Body of pancreas (tissue), 4 donors: Measurements from ENCODE around the gene CEP112. TPM values are rescaled to one million over a fixed set of nuclear protein-coding genes. Genes with fewer than 3 reads are reported as not detected.

ENCODE experiments used
- ATAC-seq: fragments of 150-250 bp; one replicate; pipeline ENCODE4 v1.9.1; 2016
- DNase-seq, 4 donors: peaks; one replicate each; pipeline ENCODE4 v3.0.0-alpha.2; 2019
- H3K27ac ChIP-seq, 4 donors: fragments of 200-600 bp; sonication (generic); 1 replicate in 3 of 4; 2 replicates in 1 of 4; pipeline versions ENCODE4 v1.5.1 to v1.6.1; 2016 to 2019; ENCODE audit warnings: mild to moderate bottlenecking in 1 of 4, mixed read lengths in 1 of 4, moderate library complexity in 1 of 4
- H3K27me3 ChIP-seq, 2 donors: fragments of 200-600 bp; sonication (generic); one replicate each; pipeline ENCODE4 v1.6.0; 2016; ENCODE audit warnings: mild to moderate bottlenecking in 1 of 2
- H3K36me3 ChIP-seq, 2 donors: fragments of 200-600 bp; sonication (generic); replicated peaks in 1 of 2; 2 replicates each; pipeline ENCODE4 v1.5.1; 2016; ENCODE audit warnings: low read depth in 2 of 2; ENCODE audit not compliant: insufficient read depth in 1 of 2
- H3K4me1 ChIP-seq: fragments of 200-600 bp; sonication (generic); one replicate; pipeline ENCODE4 v1.6.0; 2016
- H3K4me3 ChIP-seq, 2 donors: fragments of 200-600 bp; sonication (generic); 1 replicate in 1 of 2; 2 replicates in 1 of 2; pipeline ENCODE4 v1.5.1; 2016 to 2019
- H3K9me3 ChIP-seq, 3 donors: fragments of 200-600 bp; sonication (generic); 1 replicate in 2 of 3; 2 replicates in 1 of 3; pipeline ENCODE4 v1.5.1; 2016
- CTCF ChIP-seq, 7 experiments: fragments of 450-650 bp in 4 of 7; fragments of 200-600 bp in 3 of 7; sonication (generic) in 3 of 7; IDR thresholded peaks; one replicate each; pipeline ENCODE4 v1.5.1; 2016 to 2019; ENCODE audit warnings: antibody characterized with exemption in 7 of 7
- POLR2A ChIP-seq, 3 donors: fragments of 450-650 bp; IDR thresholded peaks; one replicate each; pipeline ENCODE4 v1.6.1; 2016; ENCODE audit warnings: antibody characterized with exemption in 3 of 3, mild to moderate bottlenecking in 2 of 3
- WGBS, 2 donors: methylation state at CpG; one replicate each; pipeline ENCODE4 v1.1.5; 2017; 5-methylcytosine and 5-hydroxymethylcytosine counted together
- intact Hi-C: fragments of 100-400 bp; cut with DNase I; formaldehyde crosslinking; loops from one replicate; pipeline ENCODE4 v1.15.1; 2023
- total RNA-seq, 2 donors: library from RNA; depleted of rRNA; stranded (reverse); fragments of >200 nt; gene quantifications; one replicate each; pipeline ENCODE4 v1.1.0, GENCODE V29; 2016

CEP112 gene
- total RNA-seq, 2 donors from 2014 or later = 5.2 to 10.2 TPM

- DNase-seq = no peak
- ATAC-seq = no peak
- Histone ChIP-seq H3K27me3 (no peaks in the 10 kb centered on the region), H3K4me3 (no peak overlapping the region), H3K27ac (no peak overlapping the region), H3K36me3 (no peaks in the 10 kb centered on the region), H3K4me1 (no peaks in the 10 kb centered on the region), H3K9me3 (peaks cover 0 to 4% (median 0%) of the 10 kb centered on the region in 3 donors)
- intact Hi-C loops = no loop called here
- TF ChIP-seq POLR2A (IDR thresholded peaks at IDR 0.05) (no peak), CTCF (IDR thresholded peaks at IDR 0.05) (no peak)
Observed at GRCh38 chr17:65823713-65824112, 368.2 kb downstream of the CEP112 start.

GRCh38 chr17:65820811-65821210, 371.1 kb downstream of the CEP112 start:
- Histone ChIP-seq H3K36me3 (no peaks in the 10 kb centered on the region), H3K4me3 (no peak overlapping the region), H3K27ac (no peak overlapping the region), H3K27me3 (no peaks in the 10 kb centered on the region), H3K9me3 (peaks cover 0 to 4% (median 0%) of the 10 kb centered on the region in 3 donors), H3K4me1 (no peaks in the 10 kb centered on the region)
- TF ChIP-seq POLR2A (IDR thresholded peaks at IDR 0.05) = no peak
- no peak for TF ChIP-seq CTCF (IDR thresholded peaks at IDR 0.05)
- intact Hi-C loops = no loop called here
- ATAC-seq (no peak), DNase-seq (no peak)
- WGBS, 2 donors = 84 to 90% methylated on average over 2 of the region's 2 CpGs

- no peak for DNase-seq
- 86 to 97% methylated on average over 1 of the region's 1 CpG for WGBS, 2 donors
- TF ChIP-seq CTCF (IDR thresholded peaks at IDR 0.05) (no peak), POLR2A (IDR thresholded peaks at IDR 0.05) (no peak)
- Histone ChIP-seq H3K27me3 (no peaks in the 10 kb centered on the region), H3K9me3 (peaks cover 0 to 4% (median 0%) of the 10 kb centered on the region in 3 donors), H3K27ac (no peak overlapping the region), H3K36me3 (no peaks in the 10 kb centered on the region), H3K4me3 (no peak overlapping the region), H3K4me1 (no peaks in the 10 kb centered on the region)
- intact Hi-C loops = no loop called here
- ATAC-seq = no peak
Observed at GRCh38 chr17:65820306-65820705, 371.6 kb downstream of the CEP112 start.

- no peaks in the 10 kb centered on the region for H3K4me1 ChIP-seq
- no peaks in the 10 kb centered on the region for H3K27me3 ChIP-seq
- H3K9me3 ChIP-seq = peaks cover 0 to 4% (median 0%) of the 10 kb centered on the region in 3 donors
- no peaks in the 10 kb centered on the region for H3K36me3 ChIP-seq
- DNase-seq (no peak), ATAC-seq (no peak)
- TF ChIP-seq POLR2A (IDR thresholded peaks at IDR 0.05) = no peak
- no peak for TF ChIP-seq CTCF (IDR thresholded peaks at IDR 0.05)
- 37 to 52% methylated on average over 3 of the region's 3 CpGs for WGBS, 2 donors
- intact Hi-C loops = no loop called here
- no peak overlapping the region for H3K4me3 ChIP-seq
- H3K27ac ChIP-seq = no peak overlapping the region
Observed at GRCh38 chr17:65819810-65820209, 372.1 kb downstream of the CEP112 start.

GRCh38 chr17:65817951-65818350, 374.0 kb downstream of the CEP112 start:
- ATAC-seq (no peak), DNase-seq (no peak)
- Histone ChIP-seq H3K36me3 (no peaks in the 10 kb centered on the region), H3K4me1 (no peaks in the 10 kb centered on the region), H3K27me3 (no peaks in the 10 kb centered on the region), H3K4me3 (no peak overlapping the region), H3K27ac (no peak overlapping the region), H3K9me3 (peaks cover 0 to under 1% (median 0%) of the 10 kb centered on the region in 3 donors)
- no peak for TF ChIP-seq CTCF (IDR thresholded peaks at IDR 0.05)
- TF ChIP-seq POLR2A (IDR thresholded peaks at IDR 0.05) = no peak
- WGBS, 2 donors = 66 to 67% methylated on average over 4 of the region's 4 CpGs
- intact Hi-C loops = no loop called here
